ENCODE results near the gene ATXN1. TPM values are rescaled to one million over a fixed set of nuclear protein-coding genes. Genes with fewer than 3 reads are reported as not detected.
A peak's percentile ranks its signal among the peaks of the same experiment; 100 is the strongest.
"Not testable (repeated sequence)": the region's sequence is repeated elsewhere in the genome, so short reads cannot be mapped to it uniquely, and the experiment has no call there.

Gene ATXN1
- total RNA-seq, 1 donor from 2014 or later, result 33.7 TPM

DNA sequence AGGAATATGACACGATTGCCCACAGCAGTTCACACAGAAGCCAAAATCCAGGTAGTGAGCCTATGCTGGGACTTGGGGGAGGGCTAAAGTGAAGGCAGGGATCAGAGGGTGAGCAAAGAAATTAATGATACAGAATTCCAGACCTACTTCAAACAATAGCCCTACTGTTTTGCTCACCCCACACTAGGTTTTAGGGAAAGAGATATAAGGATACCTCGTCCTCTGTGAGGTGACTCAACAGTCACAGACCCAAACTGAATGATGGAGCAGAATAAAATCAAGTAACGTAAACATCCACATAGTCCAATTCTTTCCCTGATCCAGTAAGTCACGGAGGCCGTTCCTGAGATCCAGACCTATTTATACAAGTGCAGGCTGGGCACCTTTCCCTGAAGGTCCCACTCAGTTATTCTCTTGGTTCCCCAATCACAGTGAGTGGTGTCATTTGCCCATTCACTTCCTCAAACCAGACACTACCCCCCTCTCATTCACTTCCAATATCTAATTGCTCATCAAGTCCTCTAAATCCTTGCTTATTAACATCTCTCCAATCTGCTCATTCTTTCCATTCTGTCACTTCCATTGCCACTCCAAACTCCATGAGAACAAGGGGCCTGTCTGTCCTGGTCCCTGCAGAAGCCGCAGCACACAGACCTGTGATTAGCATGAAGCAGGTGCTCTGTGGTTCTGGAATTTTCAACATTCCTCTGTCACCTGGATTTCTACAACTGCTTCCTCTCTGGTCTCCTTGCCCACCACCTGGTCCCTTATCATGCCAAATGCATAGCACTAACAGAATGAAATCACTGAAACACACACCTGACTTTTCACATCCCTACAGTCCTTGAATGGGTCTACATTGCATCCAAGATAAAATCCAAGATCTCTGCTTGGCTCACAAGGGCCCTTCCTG, 55.9 kb downstream of the ATXN1 start:
- Mint-ChIP-seq H3K27me3 (no peaks in the 10 kb centered on the region), H3K27ac (no peak overlapping the region), H3K36me3 (peaks cover 5% of the 10 kb centered on the region), H3K4me3 (peak overlapping the region; percentile 5), H3K4me1 (ENCODE audit: unreplicated experiment) (peaks cover 34% of the 10 kb centered on the region), H3K9me3 (no peaks in the 10 kb centered on the region)
- DNase-seq (ENCODE audit: extremely low spot score, unreplicated experiment), result no peak
- TF ChIP-seq, protein P1, sequence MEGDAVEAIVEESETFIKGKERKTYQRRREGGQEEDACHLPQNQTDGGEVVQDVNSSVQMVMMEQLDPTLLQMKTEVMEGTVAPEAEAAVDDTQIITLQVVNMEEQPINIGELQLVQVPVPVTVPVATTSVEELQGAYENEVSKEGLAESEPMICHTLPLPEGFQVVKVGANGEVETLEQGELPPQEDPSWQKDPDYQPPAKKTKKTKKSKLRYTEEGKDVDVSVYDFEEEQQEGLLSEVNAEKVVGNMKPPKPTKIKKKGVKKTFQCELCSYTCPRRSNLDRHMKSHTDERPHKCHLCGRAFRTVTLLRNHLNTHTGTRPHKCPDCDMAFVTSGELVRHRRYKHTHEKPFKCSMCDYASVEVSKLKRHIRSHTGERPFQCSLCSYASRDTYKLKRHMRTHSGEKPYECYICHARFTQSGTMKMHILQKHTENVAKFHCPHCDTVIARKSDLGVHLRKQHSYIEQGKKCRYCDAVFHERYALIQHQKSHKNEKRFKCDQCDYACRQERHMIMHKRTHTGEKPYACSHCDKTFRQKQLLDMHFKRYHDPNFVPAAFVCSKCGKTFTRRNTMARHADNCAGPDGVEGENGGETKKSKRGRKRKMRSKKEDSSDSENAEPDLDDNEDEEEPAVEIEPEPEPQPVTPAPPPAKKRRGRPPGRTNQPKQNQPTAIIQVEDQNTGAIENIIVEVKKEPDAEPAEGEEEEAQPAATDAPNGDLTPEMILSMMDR (conservative IDR thresholded peaks at IDR 0.05), result no peak

DNA sequence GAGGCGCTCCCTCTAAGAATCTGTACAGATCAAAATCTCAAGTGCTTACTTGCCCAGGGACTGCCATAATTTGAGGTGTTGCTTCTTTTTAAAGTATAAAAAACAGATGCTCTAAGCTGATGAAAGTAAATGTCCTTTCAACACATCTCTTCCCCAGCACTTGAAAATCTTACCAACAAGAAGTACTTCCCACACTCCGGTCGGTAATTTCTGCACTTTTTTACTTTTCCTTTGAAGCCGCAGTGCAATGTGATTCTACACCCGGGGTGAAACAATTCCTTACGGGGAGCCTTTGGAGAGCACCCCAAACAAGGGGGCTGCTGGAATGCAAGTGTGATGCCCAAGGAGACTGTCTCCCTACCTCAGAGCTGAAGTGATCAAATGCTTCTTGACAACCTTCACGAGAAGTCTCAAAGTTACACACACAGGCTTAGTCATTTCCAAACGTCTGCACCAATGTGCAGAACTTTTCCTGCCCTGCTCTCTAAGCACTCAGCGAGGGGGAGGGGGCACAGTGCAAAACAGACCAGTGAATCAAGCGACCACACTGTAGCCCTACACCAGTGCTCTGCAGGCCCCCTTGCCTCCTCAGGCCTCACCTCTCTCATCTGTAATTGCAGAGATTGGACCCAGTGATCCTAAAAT, 56.7 kb downstream of the ATXN1 start:
- no peaks in the 10 kb centered on the region for H3K27me3 Mint-ChIP-seq
- DNase-seq (ENCODE audit: extremely low spot score, unreplicated experiment), result no peak
- TF ChIP-seq, protein P1 (conservative IDR thresholded peaks at IDR 0.05), result no peak
- no peaks in the 10 kb centered on the region for H3K9me3 Mint-ChIP-seq
- peaks cover 42% of the 10 kb centered on the region for H3K4me1 Mint-ChIP-seq (ENCODE audit: unreplicated experiment)
- H3K36me3 Mint-ChIP-seq, result peaks cover 5% of the 10 kb centered on the region
- peak overlapping the region; percentile 33 for H3K4me3 Mint-ChIP-seq
- H3K27ac Mint-ChIP-seq, result no peak overlapping the region

- H3K27ac Mint-ChIP-seq; H3K27me3 Mint-ChIP-seq; H3K36me3 Mint-ChIP-seq; H3K4me3 Mint-ChIP-seq; DNase-seq (ENCODE audit: extremely low spot score, unreplicated experiment); H3K9me3 Mint-ChIP-seq: not testable (repeated sequence)
- H3K4me1 Mint-ChIP-seq (ENCODE audit: unreplicated experiment), result peaks cover 56% of the 10 kb centered on the region
These were observed 58.5 kb downstream of the ATXN1 start for GRCh38 chr6:16702627-16703378.

GRCh38 chr6:16700916-16701234, 60.4 kb downstream of the ATXN1 start:
- Mint-ChIP-seq H3K27ac (no peak overlapping the region), H3K27me3 (no peaks in the 10 kb centered on the region), H3K4me3 (no peak overlapping the region), H3K36me3 (peaks cover 1% of the 10 kb centered on the region), H3K4me1 (ENCODE audit: unreplicated experiment) (peaks cover 57% of the 10 kb centered on the region), H3K9me3 (no peaks in the 10 kb centered on the region)
- no peak for DNase-seq (ENCODE audit: extremely low spot score, unreplicated experiment)
- TF ChIP-seq, protein P1 (conservative IDR thresholded peaks at IDR 0.05), result no peak

GRCh38 chr6:16700202-16700915, 60.9 kb downstream of the ATXN1 start:
- Mint-ChIP-seq H3K9me3 (no peaks in the 10 kb centered on the region), H3K27me3 (no peaks in the 10 kb centered on the region), H3K4me1 (ENCODE audit: unreplicated experiment) (peaks cover 52% of the 10 kb centered on the region), H3K4me3 (peak overlapping the region; percentile 24), H3K36me3 (no peaks in the 10 kb centered on the region), H3K27ac (no peak overlapping the region)
- no peak for DNase-seq (ENCODE audit: extremely low spot score, unreplicated experiment)
- TF ChIP-seq, protein P1 (conservative IDR thresholded peaks at IDR 0.05), result no peak
